HPDE6-E6E7 (cell line): ENCODE data around the gene THOP1.

Source experiments
- DNase-seq: peaks from one replicate; pipeline ENCODE4 v3.0.0; 2011; ENCODE audit warnings: missing footprints; ENCODE audit errors: extremely low spot score

Gene THOP1

DNA sequence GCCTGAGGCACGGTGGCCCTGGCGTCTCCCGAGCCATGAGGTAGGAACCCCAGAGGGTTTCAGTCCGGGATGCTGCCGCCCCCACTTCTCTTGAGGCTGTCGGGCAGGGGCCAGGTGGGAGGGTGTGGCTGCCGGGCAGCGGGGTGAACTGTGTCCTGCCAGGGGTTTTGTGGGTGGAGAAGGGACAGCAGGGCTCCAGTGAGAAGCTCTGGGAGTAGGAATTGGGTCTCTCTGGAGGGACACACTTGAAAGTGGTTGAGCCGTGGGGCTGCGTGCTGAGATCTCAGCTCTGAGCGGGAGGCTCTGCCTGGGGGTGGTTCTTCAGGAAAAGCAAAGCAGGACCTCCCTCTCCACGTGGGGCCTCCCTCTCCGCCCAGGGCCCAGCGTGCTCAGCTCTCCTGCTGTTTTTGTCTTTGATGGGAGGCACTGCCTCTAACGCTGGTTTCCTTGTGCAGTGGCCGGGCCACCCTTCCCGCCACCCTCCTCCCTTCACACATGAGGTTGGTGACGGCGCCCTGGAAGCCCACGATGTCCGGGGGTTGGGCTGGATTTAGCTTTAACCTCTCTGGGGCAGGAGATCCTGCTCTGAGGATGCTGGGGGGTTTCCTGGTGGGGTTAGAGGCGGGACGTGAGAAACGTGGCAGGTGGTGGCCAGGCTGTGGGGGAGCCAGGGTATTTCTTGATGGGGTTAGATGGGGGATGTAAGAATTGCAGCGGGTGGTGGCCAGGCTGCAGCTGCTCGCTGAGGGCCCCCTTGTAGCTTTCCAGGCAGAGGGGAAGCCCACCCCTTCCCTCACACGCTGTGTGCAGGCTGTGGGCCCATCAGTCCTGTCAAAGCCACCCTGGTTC, 19.1 kb downstream of the THOP1 start:
- DNase-seq = no peak

DNA sequence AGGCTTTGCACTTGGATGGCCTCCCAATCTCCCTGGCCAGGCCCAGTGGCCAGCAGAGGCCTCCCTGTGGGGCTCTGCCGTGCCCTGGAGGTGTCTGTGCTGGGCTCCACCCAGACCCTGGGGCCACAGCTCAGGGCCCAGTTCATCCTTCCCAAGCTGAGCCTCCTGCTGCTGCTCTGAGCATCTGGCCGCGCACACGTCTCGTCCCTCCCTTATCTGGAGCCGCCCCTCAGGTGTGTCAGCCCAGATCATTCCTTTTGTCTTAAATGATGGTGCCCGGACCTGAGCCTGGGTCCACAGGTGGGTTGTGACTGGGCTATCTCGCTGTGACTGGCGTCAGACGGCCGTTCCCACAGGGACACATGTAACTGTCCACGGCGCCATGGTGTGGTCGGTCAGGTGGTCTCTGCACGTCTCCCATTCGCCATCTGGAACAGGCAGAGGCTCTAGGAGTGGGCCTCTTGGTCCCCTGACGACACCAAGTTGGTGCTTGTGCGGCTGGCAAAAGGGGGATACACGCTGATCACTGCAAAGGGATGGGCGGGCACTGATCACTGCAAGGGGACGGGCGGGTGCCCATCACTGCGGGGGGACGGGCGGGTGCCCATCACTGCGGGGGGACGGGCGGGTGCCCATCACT, 20.1 kb downstream of the THOP1 start:
- DNase-seq = no peak

DNA sequence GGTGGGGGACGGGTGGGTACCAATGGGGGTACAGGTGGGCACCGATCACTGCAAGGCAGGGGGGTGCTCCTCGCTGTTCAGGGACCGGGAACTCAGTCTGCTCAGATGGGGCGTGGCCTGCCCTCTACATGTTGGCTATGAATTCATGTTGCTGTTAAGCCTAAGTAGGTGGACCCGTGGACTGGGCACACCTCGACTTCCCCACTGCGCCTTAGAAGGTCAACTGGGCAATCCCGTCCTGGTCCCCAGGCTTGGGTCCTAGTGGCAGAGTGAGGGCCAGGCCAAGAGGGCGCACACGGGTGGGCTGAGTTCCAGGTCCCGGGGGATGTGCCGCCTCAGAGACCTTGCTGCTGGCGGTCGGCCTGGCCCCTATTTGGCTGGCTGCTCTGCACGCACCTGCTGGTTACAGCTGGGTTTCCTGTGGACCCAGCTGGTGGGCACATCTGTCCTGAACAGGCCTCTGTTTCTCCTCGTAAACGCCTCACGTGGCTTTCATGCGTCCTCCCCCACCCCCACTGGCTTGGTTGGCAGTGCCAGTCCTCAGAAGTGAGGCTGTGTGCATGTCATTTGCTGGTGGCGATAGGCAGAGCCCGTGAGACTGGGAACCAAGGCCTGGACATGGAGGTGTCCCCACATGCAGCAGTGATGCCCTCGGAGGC, 20.8 kb downstream of the THOP1 start:
- no peak for DNase-seq

DNA sequence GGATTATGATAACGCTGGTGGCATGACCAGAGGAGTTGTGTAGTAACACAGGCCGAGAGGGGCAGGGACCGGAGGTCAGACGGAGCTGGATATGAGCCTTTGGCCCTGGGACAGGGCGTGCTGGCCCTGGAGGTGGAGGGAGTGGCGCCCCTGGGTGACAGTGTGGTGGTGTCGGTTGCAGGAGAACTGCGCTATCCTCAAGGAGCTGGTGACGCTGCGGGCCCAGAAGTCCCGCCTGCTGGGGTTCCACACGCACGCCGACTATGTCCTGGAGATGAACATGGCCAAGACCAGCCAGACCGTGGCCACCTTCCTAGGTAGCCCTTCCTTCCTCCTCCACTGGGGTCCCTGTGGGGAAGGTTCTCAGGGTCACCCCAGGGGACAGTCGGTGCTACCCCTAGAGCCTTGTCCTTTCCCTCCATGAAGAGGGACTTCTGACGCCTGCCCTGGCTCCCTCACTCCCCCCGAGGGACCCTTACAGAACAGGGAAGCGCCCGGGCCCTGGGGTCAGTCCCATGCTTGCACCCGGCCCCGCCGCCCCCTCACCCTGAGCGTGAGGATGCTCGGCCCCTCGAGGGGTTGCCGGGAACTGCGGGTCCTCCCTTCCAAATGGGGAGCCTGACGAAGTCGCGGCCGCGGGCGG, 21.6 kb downstream of the THOP1 start:
- no peak for DNase-seq

DNA sequence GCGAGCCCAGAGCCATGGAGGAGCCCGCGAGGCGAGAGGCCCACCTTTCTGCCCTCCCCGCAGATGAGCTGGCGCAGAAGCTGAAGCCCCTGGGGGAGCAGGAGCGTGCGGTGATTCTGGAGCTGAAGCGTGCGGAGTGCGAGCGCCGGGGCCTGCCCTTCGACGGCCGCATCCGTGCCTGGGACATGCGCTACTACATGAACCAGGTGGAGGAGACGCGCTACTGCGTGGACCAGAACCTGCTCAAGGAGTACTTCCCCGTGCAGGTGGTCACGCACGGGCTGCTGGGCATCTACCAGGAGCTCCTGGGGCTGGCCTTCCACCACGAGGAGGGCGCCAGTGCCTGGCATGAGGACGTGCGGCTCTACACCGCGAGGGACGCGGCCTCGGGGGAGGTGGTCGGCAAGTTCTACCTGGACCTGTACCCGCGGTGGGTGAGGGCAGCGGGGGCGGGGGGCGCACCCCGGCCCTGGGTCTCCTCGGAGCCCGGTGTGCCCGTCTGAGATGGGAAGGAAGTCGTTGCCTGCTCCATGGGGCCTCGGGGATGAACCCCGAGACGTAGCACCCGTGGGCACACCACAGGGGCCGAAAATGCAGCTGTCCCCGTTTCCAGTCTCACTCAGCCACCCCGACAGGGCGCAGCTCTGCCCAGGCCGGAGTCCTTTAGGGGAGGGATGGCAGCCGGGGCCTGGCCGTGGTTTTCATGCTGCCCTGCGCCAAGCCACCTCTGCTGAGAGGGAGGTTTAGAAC, 22.3 kb downstream of the THOP1 start:
- DNase-seq = no peak

DNA sequence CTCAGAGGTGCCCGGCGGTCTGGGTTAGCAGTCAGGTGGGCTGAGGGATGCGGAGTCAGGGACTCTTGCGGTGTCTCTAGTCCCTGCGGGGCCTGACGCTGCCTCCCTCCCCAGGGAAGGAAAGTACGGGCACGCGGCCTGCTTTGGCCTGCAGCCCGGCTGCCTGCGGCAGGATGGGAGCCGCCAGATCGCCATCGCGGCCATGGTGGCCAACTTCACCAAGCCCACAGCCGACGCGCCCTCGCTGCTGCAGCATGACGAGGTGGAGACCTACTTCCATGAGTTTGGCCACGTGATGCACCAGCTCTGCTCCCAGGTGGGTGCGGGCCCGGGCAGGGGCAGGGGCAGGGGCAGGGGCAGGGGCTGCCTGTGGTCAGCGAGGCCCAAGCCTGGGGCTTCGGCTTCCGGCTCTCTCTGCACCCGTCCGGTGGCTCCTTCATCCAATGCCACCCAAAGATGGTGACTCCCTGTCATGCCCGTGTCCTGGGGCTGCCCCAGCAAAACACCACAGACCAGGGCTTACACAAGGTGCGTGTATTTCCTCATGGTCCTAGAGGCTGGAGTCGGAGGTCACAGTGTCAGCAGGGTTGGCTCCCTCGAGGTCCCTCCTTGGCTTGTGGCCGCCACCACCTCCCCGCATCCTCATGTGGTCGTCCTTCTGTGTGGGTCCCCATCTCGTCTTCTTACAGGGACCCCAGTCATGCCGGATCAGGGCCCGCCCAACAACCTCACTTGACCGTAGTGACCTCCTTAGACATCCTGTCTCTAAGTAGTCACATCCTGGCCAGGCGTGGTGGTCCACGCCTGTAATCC, 23.0 kb downstream of the THOP1 start:
- DNase-seq = no peak

DNA sequence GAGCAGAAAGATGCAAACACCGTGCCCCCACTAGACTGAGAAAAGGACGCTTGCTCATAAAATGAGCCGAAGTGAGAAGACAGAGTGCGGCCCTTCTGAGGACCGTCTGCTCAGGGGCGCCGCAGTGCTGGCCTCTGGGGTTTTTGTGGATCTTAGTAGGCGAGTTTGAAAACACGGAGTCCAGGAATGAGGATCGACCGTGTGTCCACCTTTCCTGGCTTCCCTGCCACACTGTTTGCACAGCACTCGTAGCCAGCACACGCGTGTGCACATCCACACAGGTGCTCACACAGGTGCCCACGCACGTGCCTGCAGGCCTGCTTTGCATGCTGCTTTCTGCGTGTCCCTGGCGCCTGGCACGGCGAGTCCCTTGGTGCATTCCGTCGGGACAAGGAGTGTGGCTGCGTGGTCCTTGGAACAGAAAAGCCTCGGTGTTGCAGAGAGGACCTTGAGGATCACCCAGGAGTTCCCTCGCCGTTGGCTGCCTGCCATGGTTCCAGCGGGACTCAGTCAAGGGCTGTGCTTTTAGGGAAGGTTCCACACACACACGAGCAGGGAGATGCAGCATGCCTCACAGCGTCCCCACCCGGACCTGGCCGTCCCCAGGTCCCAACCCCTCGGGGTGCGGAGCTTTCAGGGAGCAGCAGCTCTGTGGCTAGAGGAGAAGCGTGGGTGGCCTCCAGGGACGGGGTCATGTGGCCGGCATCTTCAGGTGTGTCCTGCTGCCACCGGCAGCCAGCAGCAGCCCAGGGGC, 24.3 kb downstream of the THOP1 start:
- DNase-seq = no peak

DNA sequence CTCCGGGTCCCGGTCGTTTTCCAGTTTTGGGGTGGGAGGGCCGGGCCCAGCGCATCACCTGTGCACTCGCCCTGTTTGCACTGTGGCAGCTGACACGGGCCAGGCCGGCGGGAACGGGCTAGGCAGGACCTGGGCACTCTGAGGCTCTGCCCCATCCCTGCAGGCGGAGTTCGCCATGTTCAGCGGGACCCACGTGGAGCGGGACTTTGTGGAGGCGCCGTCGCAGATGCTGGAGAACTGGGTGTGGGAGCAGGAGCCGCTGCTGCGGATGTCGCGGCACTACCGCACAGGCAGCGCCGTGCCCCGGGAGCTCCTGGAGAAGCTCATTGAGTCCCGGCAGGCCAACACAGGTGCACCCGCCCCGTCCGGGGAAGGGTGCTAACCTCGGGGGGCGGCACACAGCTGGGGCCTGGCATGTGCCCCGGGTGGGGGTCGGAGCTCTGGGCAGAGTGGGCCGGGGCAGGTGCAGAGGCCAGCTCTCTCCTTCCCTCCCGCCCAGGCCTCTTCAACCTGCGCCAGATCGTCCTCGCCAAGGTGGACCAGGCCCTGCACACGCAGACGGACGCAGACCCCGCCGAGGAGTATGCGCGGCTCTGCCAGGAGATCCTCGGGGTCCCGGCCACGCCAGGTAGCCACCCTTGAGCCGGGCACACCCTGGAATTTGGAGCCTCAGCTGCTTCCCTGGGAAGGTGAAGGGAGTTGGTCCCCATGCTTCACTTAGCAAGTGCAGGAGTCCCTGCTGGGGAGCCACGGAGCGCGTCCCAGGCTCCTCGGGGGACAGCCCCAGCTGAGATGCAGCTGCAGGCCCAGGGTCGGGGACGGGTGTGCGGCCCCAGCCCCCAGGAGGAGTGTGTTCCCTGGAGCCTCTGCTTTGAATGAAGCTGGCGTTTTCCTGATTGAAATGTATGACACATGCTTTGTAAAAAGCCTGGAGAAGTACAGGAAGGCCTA, 25.1 kb downstream of the THOP1 start:
- no peak for DNase-seq

DNA sequence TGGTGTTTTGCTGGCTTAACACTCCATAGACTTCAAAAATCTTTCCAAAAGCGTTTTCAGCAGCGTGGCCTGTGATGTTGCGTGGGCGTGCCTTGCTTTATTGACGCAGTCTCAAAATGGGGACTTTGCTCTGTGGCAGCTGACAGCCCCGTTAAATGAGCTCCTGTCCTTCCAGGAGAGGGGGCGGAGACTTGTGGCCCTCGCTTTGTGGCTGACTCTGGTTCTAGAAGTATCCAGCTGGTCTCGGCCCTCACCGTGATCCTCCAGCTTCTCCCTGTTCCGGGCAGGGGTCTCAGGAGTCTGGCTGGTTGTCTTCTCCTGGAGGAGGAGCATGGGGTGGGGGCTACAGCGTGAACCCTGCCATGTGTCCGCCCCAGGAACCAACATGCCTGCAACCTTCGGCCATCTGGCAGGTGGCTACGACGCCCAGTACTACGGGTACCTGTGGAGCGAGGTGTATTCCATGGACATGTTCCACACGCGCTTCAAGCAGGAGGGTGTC, 26.0 kb downstream of the THOP1 start:
- DNase-seq = no peak

DNA sequence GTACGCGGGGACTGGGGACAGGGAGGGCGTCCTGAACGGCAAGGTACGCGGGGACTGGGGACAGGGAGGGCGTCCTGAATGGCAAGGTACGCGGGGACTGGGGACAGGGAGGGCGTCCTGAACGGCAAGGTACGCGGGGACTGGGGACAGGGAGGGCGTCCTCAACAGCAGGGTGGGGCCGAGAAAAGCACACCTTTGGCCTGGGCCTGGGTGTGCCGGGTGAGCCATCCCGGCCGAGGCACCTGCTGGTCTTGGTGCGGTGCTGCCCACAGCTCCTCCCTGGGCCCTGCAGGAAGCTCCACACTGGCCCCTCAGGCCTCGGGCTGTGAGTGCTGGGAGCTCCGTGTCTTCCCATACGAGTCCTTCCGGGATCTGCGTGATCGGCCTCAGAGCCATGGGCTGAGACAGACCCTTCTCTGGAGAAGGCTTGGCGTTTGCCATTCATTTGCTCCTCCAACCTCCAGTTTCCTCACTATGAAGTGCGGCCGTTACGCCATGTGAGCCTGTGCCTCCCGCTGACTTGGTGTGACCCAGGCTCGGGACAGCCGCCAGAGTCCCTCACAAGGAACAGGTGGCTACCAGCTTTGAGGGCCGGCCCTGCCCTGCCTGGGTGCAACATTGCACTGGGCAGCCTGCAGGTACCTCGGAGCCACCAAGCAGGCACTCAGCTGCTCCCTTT, 26.6 kb downstream of the THOP1 start:
- DNase-seq = no peak

DNA sequence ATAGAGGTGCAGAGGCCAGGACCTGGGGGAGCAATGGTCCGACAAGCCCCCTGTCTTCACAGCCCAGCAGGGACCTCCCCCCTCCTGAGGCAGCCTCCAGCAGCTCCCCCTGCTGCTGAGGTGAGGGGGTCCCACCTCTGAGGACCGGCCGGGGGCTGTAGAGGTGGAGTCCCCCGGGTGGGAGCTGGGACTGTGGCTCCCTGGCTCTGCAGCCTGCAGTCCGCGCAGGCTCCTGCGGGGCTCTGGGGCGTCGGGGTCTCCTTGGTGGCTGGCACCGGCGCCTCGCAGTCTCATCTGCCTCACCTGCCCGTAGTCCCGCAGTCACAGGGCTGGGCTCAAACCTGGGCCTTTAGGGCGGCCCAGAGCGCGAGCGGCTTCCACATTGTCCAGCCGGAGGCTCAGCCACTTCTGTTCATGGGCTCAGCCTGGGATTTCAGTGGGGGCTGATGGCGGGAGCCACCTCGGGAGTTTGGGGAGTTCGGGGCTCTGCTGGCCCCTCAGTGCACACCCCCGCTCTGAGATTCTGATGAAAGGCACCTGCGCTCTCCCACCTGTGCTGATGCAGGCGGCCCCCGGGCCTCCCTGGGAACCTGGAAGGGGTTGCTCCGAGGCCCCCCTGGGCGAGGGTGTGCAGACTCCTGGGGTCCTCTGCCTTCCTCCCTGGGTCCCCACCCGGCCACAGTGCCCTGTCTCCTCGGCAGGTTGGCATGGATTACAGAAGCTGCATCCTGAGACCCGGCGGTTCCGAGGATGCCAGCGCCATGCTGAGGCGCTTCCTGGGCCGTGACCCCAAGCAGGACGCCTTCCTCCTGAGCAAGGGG, 27.3 kb downstream of the THOP1 start:
- no peak for DNase-seq

DNA sequence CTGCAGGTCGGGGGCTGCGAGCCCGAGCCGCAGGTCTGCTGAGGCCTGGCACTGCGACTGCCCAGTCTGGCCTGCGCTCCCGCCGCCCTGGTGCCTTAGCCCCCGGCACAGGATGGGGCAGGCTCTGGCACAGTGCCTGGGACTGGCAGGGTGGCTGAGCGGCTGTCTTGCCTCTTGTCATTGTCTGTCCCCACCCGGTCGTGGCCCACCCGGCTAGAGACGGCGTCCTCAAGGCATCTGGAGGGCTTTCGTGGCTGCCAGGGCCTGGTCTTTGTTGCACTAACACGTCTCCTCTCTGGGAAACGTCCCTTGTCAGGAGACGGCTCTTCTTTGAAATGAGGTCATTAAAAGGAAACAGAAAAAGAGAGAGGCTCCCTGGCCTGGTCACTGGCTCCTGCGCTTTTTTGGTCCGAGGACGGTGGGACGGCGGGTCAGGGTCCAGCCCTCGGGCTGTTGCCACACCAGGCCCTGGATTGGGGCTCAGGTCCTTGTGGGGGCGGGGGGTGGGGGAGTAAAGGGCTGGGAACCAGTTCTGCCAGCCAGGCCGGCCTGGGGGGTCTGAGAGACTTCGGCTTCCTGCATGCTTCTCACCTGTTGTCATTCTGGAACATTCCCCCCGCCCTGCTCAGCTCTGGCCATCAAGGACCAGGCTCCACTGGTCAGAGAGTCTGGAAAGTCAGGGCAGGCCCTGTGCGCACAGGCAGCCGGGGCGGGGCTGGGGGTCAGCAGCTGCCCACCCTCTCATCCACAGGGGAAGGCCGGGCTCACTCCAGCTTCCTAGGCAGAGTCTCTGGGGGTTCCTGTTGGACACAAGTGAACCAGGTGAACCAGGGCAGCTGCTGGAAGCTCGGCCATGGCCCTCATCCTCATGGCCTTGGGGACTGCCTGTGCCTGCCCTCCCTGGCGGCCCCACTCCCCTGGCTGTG, 28.2 kb downstream of the THOP1 start:
- no peak for DNase-seq

DNA sequence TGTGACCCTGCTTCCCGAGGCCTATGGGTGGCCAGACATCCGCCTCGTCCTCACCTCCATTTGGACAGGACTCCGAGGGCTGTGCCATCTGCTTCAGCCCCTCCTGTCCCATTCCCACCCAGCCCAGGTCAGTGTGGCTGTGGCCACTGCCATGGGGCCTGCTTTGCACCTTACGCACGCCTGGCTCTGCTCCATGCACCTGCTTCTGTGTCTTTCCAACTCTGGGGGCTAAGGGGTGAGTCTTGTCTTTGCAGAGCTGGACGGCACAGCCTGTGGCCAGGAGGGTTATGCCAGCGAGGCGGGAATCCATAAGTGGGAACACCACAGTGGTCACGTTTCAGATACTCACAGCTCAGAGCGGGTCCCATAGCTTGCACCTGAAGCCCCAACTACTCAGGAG, 29.1 kb downstream of the THOP1 start:
- DNase-seq = no peak

DNA sequence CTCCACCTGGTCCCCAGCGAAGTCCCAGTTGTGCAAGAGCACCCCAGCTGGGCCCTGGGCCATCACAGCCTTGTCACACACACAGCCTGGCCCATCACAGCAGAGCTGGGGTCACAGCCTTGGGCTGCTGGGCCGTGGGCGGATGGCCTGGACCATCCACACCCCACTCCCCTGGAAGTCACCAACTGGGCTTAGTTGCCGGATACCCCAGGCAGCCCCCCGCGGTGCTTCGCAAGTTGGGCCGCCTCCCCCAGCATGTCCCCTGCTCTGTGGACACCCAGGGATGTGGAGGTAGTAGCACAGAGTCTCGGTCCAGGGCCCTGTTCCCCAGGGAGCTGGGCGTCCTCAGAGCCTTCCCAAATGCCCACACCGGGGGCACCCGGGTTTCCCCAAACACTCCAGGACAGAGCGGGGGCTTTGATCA, 29.9 kb downstream of the THOP1 start:
- DNase-seq = no peak

DNA sequence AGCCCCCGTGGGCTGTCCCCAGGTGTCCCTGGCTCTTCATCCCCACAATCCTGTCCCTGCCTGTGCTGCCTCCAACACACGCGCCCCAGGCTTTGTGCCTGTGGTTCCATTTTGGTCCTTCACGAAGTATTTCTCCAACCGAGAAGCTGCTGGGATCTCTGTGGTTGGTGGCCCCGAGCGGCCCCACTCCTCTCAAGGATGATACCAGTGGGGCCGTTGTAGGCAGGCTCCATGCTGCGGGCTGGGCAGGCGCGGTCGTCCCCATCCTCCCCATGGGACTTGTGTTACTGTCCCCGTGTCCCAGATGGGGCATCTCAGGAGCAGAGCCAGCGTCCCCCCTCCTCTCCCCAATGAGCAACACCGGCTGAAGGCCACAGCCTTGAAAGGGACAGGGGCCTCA, 30.6 kb downstream of the THOP1 start:
- no peak for DNase-seq

DNA sequence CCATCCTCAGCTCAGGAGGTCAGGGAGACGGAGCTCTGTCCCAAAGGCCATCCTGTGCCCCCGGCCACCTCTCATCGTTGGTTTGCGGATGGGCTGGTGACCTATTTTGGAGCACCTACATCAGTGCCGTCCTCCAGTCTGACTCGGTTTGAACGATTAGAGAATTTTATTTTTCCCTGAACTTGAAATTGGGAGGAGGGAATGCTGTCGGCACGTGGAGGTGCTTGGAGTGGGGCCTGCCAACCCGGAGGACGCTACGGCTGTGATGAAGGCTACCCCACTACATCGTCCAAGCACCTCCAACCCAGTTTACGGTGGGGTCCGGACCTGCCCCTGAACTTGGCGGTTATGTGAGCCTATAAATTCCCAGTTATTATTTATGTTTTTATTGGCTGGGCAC, 31.3 kb downstream of the THOP1 start:
- DNase-seq = no peak
